HL-60 (cell line): ENCODE results near the gene ADAMTS10.

ENCODE experiments used
- DNase-seq, 2 experiments: peaks; one replicate each; pipeline ENCODE4 v3.0.0-alpha.2; 2010 to 2020; ENCODE audit warnings: low read depth in 1 of 2, low spot score in 1 of 2
- H3K27ac ChIP-seq: fragments of 250-450 bp; sonication (Bioruptor Pico); replicated peaks from 2 replicates; pipeline ENCODE4 v1.5.1; 2020; ENCODE audit warnings: mild to moderate bottlenecking, moderate library complexity
- H3K27me3 ChIP-seq: fragments of 250-450 bp; sonication (Bioruptor Pico); 2 replicates; pipeline ENCODE4 v1.5.1; 2021; ENCODE audit warnings: mild to moderate bottlenecking, moderate library complexity; ENCODE audit not compliant: insufficient read depth, poor library complexity, severe bottlenecking
- H3K4me3 ChIP-seq: replicated peaks from 2 replicates; pipeline ENCODE4 v1.5.1; 2011; ENCODE audit warnings: mild to moderate bottlenecking, control low read depth, low read length; ENCODE audit not compliant: insufficient read depth
- GABPA ChIP-seq: IDR thresholded peaks from 2 replicates; pipeline ENCODE4 v1.6.1; 2012; ENCODE audit warnings: low read depth
- POLR2AphosphoS5 ChIP-seq: IDR thresholded peaks from 2 replicates; pipeline ENCODE4 v1.6.1; 2012; ENCODE audit warnings: low read depth
- SPI1 ChIP-seq: IDR thresholded peaks from 2 replicates; pipeline ENCODE4 v1.6.1; 2012; ENCODE audit warnings: low read depth, mild to moderate bottlenecking, borderline replicate concordance
- TF ChIP-seq, protein P1 (sequence below): IDR thresholded peaks from 2 replicates; pipeline ENCODE4 v1.6.1; 2012; ENCODE audit warnings: low read depth; ENCODE audit not compliant: insufficient replicate concordance
- TF ChIP-seq, protein P2 (sequence below): IDR thresholded peaks from one replicate; pipeline ENCODE4 v1.5.1; 2011; ENCODE audit warnings: low read length, control low read depth, inconsistent platforms; ENCODE audit not compliant: insufficient read depth

The ADAMTS10 gene

DNA sequence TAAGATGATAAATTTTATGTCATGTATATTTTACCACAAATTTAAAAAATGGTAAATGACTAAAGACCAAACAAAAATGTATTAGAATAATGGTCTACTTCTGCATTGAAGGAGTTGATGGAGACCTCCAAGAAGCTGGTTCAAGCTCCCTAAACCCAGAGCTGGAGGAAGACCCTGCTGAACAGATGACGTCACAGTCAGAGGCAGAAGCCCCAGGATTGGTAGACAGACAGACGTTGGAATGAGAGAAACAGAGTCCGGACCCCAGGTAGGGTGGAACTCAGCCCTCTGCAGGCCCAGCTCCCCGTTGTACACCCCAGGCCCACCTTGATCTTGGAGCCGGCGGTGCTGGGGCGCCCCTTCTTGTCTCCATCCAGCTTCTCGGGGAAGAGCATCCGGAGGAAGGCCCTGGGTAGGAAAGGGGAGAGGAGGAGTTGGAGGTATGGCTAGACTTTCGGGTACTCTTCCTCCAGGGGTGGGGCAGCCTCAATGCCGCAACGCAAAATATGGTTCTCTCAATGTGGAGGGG lies 70.8 kb downstream of the ADAMTS10 start:
- TF ChIP-seq POLR2AphosphoS5 (0 out of 2 replicates have a peak, but pooled peaks have one; percentile 18), SPI1 (no peak)
- Histone ChIP-seq H3K27me3 (no peaks in the 10 kb centered on the region), H3K27ac (no peak overlapping the region), H3K4me3 (no peak overlapping the region)
- DNase-seq: no peak

DNA sequence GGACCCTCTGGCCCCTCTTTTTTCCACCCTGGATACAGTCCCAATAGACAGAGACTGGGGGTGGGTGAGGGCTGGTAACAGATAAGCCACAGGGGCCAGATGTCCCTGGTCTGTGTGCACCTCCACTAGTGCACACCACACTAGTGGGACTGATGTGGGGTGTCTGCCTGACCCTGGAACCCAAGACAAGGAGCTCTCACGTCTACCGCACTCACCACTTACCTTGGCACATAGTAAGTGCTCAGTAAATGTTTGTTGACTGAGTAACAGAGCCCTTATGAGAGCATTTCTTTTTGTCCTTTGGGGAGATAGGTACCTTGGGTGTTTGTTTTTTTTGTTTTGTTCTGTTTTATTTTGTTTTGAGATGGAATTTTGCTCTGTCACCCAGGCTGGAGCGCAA lies 73.4 kb downstream of the ADAMTS10 start:
- TF ChIP-seq SPI1: no peak
- no peak overlapping the region for H3K4me3 ChIP-seq

DNA sequence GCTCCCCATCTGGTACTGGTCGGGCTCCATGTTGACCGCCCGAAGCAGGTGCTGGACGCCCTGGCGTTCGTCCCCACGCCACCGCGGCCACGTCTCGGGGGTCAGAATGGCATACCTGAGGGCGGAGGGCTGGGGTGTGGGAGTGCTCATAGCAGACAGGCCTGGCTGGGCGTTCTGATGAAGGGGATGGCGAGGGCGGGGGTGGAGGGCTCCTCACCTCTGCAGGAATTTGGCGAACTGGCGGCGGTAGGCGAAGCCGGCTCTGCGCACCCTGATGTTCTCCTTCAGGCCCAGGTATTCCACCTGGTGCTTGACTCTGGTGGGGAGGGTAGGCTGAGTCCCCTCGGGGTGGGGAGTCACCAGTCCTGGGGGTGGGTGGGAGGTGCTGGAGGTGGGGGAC lies 74.2 kb downstream of the ADAMTS10 start:
- Histone ChIP-seq H3K27me3 (no peaks in the 10 kb centered on the region), H3K4me3 (no peak overlapping the region), H3K27ac (no peak overlapping the region)
- DNase-seq: no peak
- TF ChIP-seq, protein P1, sequence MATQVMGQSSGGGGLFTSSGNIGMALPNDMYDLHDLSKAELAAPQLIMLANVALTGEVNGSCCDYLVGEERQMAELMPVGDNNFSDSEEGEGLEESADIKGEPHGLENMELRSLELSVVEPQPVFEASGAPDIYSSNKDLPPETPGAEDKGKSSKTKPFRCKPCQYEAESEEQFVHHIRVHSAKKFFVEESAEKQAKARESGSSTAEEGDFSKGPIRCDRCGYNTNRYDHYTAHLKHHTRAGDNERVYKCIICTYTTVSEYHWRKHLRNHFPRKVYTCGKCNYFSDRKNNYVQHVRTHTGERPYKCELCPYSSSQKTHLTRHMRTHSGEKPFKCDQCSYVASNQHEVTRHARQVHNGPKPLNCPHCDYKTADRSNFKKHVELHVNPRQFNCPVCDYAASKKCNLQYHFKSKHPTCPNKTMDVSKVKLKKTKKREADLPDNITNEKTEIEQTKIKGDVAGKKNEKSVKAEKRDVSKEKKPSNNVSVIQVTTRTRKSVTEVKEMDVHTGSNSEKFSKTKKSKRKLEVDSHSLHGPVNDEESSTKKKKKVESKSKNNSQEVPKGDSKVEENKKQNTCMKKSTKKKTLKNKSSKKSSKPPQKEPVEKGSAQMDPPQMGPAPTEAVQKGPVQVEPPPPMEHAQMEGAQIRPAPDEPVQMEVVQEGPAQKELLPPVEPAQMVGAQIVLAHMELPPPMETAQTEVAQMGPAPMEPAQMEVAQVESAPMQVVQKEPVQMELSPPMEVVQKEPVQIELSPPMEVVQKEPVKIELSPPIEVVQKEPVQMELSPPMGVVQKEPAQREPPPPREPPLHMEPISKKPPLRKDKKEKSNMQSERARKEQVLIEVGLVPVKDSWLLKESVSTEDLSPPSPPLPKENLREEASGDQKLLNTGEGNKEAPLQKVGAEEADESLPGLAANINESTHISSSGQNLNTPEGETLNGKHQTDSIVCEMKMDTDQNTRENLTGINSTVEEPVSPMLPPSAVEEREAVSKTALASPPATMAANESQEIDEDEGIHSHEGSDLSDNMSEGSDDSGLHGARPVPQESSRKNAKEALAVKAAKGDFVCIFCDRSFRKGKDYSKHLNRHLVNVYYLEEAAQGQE: no peak
- TF ChIP-seq, protein P2, sequence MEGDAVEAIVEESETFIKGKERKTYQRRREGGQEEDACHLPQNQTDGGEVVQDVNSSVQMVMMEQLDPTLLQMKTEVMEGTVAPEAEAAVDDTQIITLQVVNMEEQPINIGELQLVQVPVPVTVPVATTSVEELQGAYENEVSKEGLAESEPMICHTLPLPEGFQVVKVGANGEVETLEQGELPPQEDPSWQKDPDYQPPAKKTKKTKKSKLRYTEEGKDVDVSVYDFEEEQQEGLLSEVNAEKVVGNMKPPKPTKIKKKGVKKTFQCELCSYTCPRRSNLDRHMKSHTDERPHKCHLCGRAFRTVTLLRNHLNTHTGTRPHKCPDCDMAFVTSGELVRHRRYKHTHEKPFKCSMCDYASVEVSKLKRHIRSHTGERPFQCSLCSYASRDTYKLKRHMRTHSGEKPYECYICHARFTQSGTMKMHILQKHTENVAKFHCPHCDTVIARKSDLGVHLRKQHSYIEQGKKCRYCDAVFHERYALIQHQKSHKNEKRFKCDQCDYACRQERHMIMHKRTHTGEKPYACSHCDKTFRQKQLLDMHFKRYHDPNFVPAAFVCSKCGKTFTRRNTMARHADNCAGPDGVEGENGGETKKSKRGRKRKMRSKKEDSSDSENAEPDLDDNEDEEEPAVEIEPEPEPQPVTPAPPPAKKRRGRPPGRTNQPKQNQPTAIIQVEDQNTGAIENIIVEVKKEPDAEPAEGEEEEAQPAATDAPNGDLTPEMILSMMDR: no peak
- TF ChIP-seq SPI1 (no peak), POLR2AphosphoS5 (no peak; the same call in 1 of the 2 replicates), GABPA (no peak)

More for the DNA sequence above, 73.4 kb downstream of the ADAMTS10 start:
- Histone ChIP-seq H3K27me3 (no peaks in the 10 kb centered on the region), H3K27ac (no peak overlapping the region)
- DNase-seq: no peak

DNA sequence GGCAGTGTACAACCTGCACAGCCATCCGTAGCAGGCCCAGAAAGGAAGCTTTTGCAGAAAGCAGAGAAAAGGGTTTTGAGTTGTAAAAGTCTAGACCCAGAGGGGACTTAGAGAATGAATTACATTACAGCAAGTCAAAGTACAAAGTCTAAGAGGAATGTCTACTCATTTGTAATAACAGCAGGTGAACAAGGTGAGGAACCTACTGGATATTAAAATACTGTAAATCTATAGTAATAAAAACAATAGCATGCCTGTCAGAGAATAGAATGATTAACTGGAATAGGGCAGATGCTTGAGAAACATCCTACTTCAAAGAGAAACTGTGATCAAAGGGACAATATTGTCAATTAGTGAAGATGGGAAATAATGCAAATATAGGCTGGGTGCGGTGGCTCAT lies 78.3 kb downstream of the ADAMTS10 start:
- no peaks in the 10 kb centered on the region for H3K27me3 ChIP-seq
- no peak overlapping the region for H3K27ac ChIP-seq
- TF ChIP-seq POLR2AphosphoS5: no peak
- H3K4me3 ChIP-seq: no peak overlapping the region
- no peak for DNase-seq

DNA sequence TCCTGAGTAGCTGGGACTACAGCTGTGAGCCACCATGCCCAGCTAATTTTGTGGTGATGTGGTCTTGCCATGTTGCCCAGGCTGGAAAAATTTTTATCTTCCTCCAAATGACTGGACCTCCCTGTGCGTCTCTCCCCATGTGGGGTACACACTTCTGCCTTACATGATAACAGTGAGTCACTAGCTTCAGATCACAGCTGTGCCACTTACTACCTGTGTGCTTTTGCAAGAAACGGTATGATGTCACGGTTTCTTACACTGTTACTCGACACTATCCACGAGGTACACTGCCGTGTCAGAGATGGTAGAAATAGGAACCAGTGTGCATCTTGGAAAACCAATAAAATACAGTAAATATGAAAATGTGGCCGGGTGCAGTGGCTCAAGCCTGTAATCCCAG lies 79.0 kb downstream of the ADAMTS10 start:
- no peak for DNase-seq
- TF ChIP-seq, protein P1: no peak
- TF ChIP-seq SPI1: no peak
- TF ChIP-seq GABPA: no peak
- TF ChIP-seq, protein P2: no peak
- Histone ChIP-seq H3K27ac (no peak overlapping the region), H3K4me3 (no peak overlapping the region), H3K27me3 (no peaks in the 10 kb centered on the region)
